ENCODE results near the gene ACSS2. TPM values are rescaled to one million over a fixed set of nuclear protein-coding genes. Genes with fewer than 3 reads are reported as not detected.

ACSS2 gene
- total and polyA plus RNA-seq, 2 of the 8 experiments (the other 6 are each of a cell fraction or from before 2014, with no cell fraction given), result 17.7 to 24.2 TPM

DNA sequence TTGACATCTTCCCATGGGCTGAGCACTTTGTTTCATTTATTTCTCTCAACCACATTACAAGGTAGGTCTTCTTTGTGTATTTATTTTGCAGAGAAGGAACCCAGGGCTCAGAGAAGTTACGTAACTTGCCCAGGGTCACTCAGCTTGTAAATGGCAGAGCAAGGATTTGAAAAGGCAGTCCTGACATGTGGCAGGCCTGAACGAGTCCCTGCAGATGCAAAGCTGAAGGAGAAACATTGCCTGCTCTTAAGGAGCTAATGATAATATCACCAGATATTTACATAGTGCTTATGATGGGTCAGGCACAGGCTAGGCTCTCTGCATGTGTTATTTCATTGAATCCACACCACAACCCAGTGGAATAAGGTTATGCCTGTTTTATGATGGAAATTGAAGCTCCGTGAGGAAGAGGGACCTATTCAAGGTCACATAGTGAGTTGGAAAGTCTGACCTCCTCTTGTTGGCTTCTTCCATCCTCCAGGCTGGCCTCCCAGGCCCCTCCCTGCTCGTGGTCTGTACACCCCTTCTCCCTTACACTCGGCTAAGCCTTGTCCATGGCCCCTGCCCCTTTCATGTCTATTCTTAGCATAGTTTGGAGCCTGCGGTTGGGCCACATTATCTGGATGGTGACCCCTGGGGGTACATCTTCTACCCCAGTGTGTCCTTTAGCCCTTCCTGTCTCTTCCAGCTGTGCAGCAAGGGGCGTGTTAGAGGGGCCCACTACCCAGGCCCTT is 91.8 kb downstream of the ACSS2 start:
- Histone ChIP-seq H3K79me2 (ENCODE audit: control insufficient read depth in 1 of 2, insufficient read depth in 2 of 2, low read length in 2 of 2) (no peaks in the 10 kb centered on the region), H3K4ac (replicated peaks; ENCODE audit: insufficient read length, low read depth, low read length) (no peak overlapping the region), H4K20me1 (replicated peaks in 1 of 2; ENCODE audit: control insufficient read depth in 1 of 2, insufficient read depth in 2 of 2, low read length in 2 of 2) (no peaks in the 10 kb centered on the region), H3K9ac (replicated peaks in 1 of 4; ENCODE audit: extremely low read depth in 1 of 4, low read depth in 3 of 4, low read length in 3 of 4) (no peak overlapping the region), H2BK12ac (ENCODE audit: low read depth, low read length) (no peak overlapping the region), H4K91ac (replicated peaks; ENCODE audit: insufficient read length, low read length) (no peak overlapping the region), H2BK20ac (ENCODE audit: low read length) (no peak overlapping the region), H4K8ac (ENCODE audit: extremely low read depth, insufficient read depth, low read length) (peak overlapping the region; percentile 18; the same call in 1 of the 2 replicates), H3K36me3 (ENCODE audit: control insufficient read depth in 2 of 4, insufficient read depth in 4 of 4, low read length in 3 of 4) (no peaks in the 10 kb centered on the region), H3K79me1 (ENCODE audit: low read depth, low read length) (no peaks in the 10 kb centered on the region), H3K27ac (ENCODE audit: low read depth, low read length) (no peak overlapping the region), H2AFZ (ENCODE audit: low read length) (no peak overlapping the region), H2BK120ac (replicated peaks; ENCODE audit: low read depth, low read length) (no peak overlapping the region), H3K14ac (ENCODE audit: insufficient read length) (no peak overlapping the region), H3K4me1 (replicated peaks in 1 of 4; ENCODE audit: control insufficient read depth in 3 of 4, insufficient read depth in 4 of 4, low read length in 3 of 4) (no peaks in the 10 kb centered on the region; a peak in 1 of 7 replicates), H2BK15ac (ENCODE audit: low read length) (no peak overlapping the region), H3K9me3 (ENCODE audit: insufficient read depth in 2 of 2, low read depth in 1 of 2, low read length in 1 of 2) (no peaks in the 10 kb centered on the region), H3K27me3 (replicated peaks in 1 of 4; ENCODE audit: control insufficient read depth in 3 of 4, extremely low read depth in 1 of 4, insufficient read depth in 3 of 4, low read length in 3 of 4) (no peaks in the 10 kb centered on the region), H3K23ac (ENCODE audit: insufficient read length) (no peak overlapping the region), H3K18ac (ENCODE audit: extremely low read depth, low read length) (no peak overlapping the region), H4K5ac (ENCODE audit: insufficient read length, low read depth, low read length) (no peak overlapping the region), H2BK5ac (ENCODE audit: low read depth, low read length) (no peak overlapping the region), H3K4me3 (ENCODE audit: extremely low read depth in 1 of 4, insufficient read depth in 2 of 4, low read depth in 3 of 4, low read length in 4 of 4) (no peak overlapping the region), H3K4me2 (ENCODE audit: insufficient read depth in 1 of 2, low read depth in 2 of 2, low read length in 2 of 2) (no peak overlapping the region), H3K56ac (replicated peaks; ENCODE audit: insufficient read length, low read depth, low read length) (no peak overlapping the region), H3K23me2 (ENCODE audit: low read depth, low read length) (no peaks in the 10 kb centered on the region), H2AK5ac (ENCODE audit: low read depth, low read length) (no peak overlapping the region)
- TF ChIP-seq CEBPB (IDR thresholded peaks at IDR 0.05; ENCODE audit: low read depth, low read length), result no peak
- no peak for TF ChIP-seq KDM5A (IDR thresholded peaks at IDR 0.05; ENCODE audit: low read length)
- TF ChIP-seq TCF12 (IDR thresholded peaks at IDR 0.05; ENCODE audit: low read depth, low read length), result no peak
- no peak for TF ChIP-seq ZNF274 (IDR thresholded peaks at IDR 0.05; ENCODE audit: borderline replicate concordance, extremely low read depth, low read length)
- no peak for TF ChIP-seq RAD21 (IDR thresholded peaks at IDR 0.05 in 1 of 2, conservative IDR thresholded peaks at IDR 0.05 in 1 of 2; ENCODE audit: low read depth in 2 of 2, low read length in 2 of 2)
- no peak for DNase-seq (ENCODE audit: low read depth in 1 of 2, low spot score in 2 of 2)
- CTCF ChIA-PET (ENCODE audit: partially characterized antibody), result interaction anchor here (1.0 to 6.9 kb wide), 6 partner anchors 10 to 95 kb away, joined by 3 to 26 read pairs (median 4); partner anchors contain the start of genes GGT7, GSS and MYH7B
- POLR2A ChIA-PET (ENCODE audit: partially characterized antibody), result interaction anchor here (0.6 kb wide), 1 partner anchor 10 kb away, joined by 3 read pairs; no protein-coding TSS in a partner anchor
- WGBS, 2 experiments (ENCODE audit: extremely low coverage in 1 of 2, insufficient coverage in 1 of 2, insufficient read length in 1 of 2, insufficient replicate concordance in 2 of 2, low coverage in 1 of 2, low lambda C conversion rate in 2 of 2, missing lambda C conversion rate in 1 of 2), result 84% methylated on average over 7 of the region's 7 CpGs; no CpG with 5 or more reads in 1 of the 2 experiments
- FAIRE-seq, result no peak
